H1 (cell line): Measurements from ENCODE around the gene DCTD. TPM values are rescaled to one million over a fixed set of nuclear protein-coding genes. Genes with fewer than 3 reads are reported as not detected.

Experiments
- polyA plus RNA-seq, 7 experiments: library from polyadenylated mRNA; depleted of rRNA in 3 of 7; stranded (reverse) in 5 of 7; unstranded in 2 of 7; fragments of >200 nt in 5 of 7; fragments of 200-250 nt in 2 of 7; gene quantifications; 1 replicate in 5 of 7; 2 replicates in 1 of 7; 4 replicates in 1 of 7; pipeline versions ENCODE4 v1.2.1 to v1.2.3, GENCODE V29; 2011 to 2013; ENCODE audit warnings: missing spikeins in 2 of 7, mixed read lengths in 2 of 7
- total RNA-seq: library from RNA; stranded (reverse); fragmentation: NEBNext Ultra II Directional; extraction: Animal tissue kit (Norgen Biotek cat#: 25700); gene quantifications from 2 replicates; pipeline ENCODE4 v1.2.1, GENCODE V29; 2021
- TF ChIP-seq, protein P1 (sequence below): IDR thresholded peaks from 2 replicates; pipeline ENCODE4 v1.6.1; 2012; ENCODE audit warnings: inconsistent platforms

DCTD gene
- total and polyA plus RNA-seq, 2 of the 8 experiments (the other 6 are each of a cell fraction or from before 2014, with no cell fraction given) = 60.2 to 69.5 TPM

GRCh38 chr4:182925298-182925757, 8.1 kb upstream of the DCTD start (continued):
- TF ChIP-seq, protein P1, sequence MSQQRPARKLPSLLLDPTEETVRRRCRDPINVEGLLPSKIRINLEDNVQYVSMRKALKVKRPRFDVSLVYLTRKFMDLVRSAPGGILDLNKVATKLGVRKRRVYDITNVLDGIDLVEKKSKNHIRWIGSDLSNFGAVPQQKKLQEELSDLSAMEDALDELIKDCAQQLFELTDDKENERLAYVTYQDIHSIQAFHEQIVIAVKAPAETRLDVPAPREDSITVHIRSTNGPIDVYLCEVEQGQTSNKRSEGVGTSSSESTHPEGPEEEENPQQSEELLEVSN = no peak
